ENCODE data around the gene GLP1R.

DNA sequence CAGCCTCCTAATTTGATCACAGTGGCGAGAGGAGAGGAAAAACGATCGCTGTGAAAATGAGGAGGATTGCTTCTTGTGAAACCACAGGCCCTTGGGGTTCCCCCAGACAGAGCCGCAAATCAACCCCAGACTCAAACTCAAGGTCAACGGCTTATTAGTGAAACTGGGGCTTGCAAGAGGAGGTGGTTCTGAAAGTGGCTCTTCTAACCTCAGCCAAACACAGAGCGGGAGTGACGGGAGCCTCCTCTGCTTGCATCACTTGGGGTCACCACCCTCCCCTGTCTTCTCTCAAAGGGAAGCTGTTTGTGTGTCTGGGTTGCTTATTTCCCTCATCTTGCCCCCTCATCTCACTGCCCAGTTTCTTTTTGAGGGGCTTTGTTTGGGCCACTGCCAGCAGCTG is 37.7 kb downstream of the GLP1R start:
- TF ChIP-seq GATA2 (IDR thresholded peaks at IDR 0.05; ENCODE audit: low read depth, low read length) (no peak), GATA3 (IDR thresholded peaks at IDR 0.05; ENCODE audit: low read depth, low read length) (no peak)

Measured in SH-SY5Y (cell line).